ENCODE results near the gene ARHGEF38.
"Not testable (repeated sequence)": the region's sequence is repeated elsewhere in the genome, so short reads cannot be mapped to it uniquely, and the experiment has no call there.

Gene ARHGEF38

DNA sequence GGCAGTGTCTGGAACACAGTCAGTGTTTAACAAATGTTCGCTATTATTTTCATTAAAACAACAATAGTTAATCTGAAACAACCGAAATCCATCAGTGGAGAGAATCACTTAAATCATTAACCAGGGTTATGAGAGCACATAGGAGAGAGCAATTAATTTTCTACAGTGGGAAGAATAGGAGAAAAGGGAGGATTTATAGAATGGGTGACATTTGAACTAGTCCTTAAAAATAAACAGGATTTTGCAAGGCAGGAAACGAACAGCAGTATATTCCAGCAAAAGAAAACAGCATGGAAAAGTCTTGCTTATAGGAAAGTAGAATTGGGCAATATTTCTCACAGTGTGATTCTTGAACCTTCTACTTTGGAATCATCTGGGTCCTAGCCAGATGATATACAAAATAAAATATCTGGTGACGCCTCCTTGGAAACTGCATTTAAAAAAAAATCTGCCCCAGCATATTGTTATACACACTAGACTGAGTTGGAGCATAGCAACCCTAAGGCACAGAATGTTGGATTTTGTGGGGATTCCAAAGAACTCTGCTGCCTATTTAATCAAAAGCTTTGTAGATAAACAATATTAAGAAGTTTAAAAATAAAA is 100.0 kb downstream of the ARHGEF38 start:
- no peak for DNase-seq (ENCODE audit: low spot score)

DNA sequence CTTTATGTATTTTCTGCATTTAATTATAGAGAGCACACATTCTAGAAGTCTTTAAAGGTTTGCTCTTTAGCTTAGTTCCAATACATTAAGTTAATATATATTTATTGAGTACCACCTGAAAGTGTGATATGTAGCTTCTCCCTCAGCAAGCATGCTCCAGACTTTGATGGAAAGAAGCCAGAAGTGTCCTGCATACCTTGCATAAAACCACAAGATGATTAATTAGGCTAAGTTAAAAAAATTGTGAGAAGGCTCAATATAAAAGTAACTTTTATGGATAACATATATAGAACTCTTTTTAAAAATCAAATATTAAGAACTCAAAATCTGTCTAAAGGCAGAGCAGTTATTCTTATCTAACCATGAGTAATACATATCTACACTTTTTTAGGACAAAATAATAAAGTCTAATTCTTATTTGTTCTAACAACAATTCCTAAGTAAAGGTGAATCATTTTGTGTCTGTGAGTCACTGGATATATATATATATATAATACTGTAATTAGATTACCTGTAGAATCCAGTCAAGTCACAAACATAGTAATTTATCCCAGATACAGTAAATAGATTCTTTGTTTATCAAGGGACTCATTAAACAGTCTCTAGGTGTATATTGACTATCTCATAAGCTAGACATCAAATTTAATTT is 104.8 kb downstream of the ARHGEF38 start:
- no peak for DNase-seq (ENCODE audit: low spot score)

DNA sequence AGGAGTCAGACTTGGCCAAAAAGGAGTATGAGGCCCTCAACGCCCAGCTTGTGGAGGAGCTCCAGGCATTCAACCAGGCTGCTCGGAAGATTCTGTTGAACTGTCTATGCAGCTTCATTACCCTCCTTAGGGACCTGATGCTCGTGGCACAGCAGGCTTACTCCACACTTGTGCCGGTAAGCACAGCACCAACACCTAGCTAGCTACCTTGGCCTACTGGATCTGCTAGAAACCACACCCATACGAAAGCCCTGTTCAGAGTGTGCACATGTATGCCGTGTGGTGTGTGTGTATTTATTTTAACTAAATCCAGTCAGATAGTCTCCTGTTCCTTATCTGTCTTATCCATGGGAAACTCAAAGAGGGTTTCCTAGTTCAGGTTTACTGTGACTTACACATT is 106.8 kb downstream of the ARHGEF38 start:
- DNase-seq (ENCODE audit: low spot score): no peak

DNA sequence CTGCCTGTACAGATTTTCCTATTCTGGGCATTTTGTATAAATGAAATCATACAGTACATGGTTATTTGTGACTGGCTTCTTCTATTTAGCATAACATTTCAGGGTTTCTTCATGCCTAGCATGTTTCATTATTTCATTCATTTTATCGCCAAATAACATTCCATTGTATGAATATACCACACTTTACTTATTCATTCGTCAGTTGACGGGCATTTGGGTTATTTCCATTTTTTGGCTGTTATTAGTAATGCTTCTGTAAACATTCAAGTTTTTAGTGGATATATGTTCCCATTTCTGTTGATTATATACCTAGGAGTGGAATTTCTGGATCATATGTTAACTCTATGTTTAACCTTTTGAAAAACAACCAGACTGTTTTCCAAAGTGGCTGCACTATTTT is 108.6 kb downstream of the ARHGEF38 start:
- DNase-seq (ENCODE audit: low spot score): no peak

DNA sequence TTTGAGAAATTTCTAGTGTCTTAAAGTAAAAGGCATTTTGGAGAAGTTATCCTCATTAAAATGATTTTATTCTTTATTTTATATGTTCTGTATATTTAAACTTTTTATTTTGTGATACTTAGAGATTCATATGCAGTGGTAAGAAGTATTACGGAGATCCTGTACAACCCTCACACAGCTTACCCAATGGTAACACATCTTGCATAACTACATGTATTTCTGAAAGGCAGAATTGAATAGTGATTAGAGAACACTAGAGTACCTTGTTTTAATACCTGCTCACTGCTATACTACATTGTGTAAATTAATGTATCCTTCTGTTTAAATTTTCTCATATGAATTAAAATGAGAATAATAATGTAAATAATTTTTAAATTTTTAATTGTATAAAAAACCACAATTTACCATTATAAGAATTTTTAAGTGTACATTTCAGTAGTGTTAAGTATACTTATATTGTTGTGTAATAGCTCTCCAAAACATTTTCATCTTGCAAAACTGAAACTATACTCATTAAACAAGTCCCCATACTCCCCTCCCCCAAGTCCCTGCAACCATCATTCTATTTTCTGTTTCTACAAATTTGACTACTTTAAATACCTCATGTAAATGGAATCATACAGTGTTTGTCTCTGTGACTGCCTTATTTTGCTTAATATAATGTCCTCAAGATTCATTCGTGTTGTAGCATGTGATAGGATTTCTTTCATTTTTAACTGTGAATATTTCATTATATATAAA is 110.7 kb downstream of the ARHGEF38 start:
- DNase-seq (ENCODE audit: low spot score): no peak

DNA sequence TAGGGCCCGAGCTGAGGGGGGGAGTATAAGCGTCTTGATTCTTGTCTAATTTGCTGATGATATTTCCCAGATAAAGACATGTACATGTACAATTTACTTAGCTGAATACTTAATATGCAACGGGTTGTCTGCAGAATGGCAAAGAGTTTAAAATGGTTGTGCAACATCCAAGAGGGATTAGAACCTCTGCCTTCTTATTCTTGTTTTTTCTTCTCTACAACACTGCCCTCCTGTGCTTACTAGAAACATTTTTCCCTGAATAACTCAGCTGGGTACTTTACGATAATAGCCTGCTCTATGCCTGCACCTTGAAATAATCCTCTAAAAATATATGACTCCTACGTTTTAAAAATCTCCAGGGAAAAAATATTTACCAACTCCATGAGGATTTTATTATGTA is 114.3 kb downstream of the ARHGEF38 start:
- no peak for DNase-seq (ENCODE audit: low spot score)

DNA sequence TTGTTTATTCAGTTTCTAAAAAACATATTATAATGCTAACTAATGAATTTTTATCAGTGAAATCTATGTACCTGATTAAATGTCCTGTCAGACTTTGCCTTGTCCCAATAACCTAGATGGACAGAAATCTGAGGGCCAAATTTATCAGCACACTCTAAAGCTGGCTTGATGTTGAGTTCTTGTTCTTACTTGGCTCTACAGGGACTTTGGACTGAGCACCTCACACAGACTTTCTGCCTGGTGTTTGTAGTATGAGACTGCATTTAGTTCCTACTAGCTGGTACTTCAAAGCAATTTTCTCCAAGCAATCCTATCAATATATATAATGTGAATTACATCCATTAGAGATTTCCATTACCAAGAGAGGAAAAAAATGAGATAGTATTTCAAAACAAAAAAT is 118.3 kb downstream of the ARHGEF38 start:
- DNase-seq (ENCODE audit: low spot score): no peak

DNA sequence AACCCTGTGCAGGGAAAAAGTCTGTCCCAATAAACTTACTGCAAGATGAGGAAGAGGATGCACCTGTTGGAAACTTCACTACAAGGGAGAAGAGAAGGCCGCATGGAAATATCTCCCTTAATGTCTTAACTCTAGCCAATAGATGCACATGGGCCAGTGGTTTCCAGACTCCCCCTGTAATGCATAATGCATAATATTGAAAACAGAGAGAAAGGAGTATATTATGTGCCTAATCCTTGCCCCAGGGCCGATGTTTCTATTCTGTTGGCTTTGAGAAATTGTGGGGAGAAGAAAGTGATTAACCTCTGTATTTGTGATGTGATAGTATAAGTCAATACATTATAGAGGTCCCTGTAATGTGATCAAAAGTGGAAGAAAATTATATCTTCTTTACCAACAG is 118.9 kb downstream of the ARHGEF38 start:
- no peak for DNase-seq (ENCODE audit: low spot score)

DNA sequence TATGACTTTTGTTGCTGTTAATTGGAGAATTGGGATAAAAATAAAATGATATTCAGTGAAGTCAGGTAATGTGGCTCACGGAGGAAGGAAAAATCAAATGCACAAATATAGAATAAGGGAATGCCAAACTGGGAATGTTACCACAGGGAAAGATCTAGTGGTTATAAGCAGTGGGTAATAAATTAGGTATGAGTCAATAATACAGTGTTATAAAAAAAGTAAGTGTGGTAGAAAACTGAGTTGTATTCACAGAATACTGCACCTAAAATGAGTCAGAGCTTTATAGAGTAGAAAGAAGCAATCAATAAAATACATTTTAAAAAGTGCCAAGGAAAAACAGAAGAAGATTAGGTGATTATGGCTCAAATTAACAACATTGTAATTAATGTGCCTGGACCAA is 121.6 kb downstream of the ARHGEF38 start:
- no peak for DNase-seq (ENCODE audit: low spot score)

DNA sequence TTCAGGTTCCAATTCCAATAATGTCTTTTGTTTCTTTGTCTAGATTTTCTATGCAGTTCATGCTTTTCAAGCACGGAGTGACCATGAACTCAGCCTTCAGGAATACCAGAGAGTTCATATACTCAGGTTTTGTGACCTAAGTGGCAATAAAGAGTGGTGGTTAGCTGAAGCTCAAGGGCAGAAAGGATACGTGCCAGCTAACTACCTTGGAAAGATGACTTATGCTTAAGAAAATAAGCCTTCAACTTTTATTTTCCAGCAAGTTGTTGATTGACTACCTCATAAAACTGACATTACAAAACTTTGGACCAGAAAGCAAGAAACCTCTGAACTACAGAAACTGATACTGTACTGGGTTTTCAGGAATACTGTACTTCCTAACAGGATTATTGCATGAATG is 125.3 kb downstream of the ARHGEF38 start:
- no peak for DNase-seq (ENCODE audit: low spot score)

DNA sequence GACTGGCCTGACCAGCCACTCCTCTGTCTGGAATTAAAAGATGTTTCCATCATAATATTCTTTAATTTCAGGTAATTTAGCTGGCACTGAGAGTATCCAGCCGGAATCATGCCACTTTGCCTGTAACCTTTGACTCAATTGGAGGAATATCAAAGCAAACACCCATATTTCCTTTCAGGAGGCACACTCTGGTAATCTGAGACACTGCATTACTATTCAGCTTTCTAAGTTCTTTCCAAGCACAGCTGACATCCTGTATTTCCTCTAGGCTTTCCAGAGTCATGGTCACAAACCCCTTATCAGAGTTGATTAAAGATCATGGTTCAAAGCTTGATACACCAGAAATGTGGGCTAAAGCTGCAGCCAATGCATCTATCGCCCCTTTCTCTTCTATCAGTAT is 126.8 kb downstream of the ARHGEF38 start:
- DNase-seq (ENCODE audit: low spot score): no peak

DNA sequence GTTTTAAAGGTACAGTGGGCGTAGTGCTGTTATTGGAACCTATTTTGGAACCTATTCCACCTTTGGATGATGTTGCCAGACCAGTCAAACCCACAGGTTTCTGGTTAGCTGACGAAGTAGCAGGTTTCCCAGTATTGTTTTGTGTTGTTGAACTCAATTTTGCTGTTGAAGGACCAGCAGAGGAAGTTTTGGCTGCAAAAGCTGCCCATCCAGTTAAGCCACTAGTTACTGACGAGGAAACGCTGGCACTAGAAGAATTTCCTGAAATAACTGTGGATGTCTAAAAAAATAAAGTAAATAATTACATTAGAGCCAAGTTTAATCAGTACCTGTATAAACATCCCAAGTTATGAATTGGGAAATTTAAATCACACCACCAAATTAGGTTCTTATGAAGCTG is 130.6 kb downstream of the ARHGEF38 start:
- DNase-seq (ENCODE audit: low spot score): no peak

DNA sequence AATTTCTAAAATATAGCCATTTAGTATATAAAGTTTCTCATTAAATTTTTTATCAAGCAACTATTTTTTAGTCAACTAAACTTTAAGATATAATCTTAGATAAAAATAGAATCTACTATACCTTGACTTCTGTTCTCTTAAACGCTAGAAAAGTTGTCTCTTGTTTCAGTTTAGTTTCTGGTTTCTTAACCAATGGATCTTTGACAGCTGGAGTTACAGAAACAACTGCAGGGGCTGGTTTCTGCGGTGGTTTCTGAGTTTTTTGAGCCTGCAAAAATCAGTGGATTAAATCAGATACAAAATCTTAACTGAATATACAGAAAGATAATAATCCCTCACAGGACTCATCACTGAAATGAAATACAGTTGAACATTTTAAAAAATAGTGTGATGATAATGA is 134.2 kb downstream of the ARHGEF38 start:
- no peak for DNase-seq (ENCODE audit: low spot score)

DNA sequence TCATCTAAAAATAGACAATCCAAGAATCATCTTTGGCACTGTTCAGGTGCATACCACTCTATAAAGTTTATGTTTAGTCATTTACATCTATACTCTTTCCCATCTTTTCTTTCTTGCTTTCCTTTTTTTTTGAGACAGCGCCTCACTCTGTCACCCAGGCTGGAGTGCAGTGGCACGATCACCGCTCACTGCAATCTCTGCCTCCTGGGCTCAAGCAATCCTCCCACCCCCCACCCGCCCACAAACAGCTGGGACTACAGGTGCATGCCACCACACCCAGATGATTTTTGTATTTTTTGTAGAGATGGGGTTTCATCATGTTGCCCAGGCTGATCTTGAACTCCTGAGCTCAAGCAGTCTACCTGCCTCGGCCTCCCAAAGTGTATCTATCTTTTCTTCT is 142.4 kb downstream of the ARHGEF38 start:
- DNase-seq (ENCODE audit: low spot score): not testable (repeated sequence)

DNA sequence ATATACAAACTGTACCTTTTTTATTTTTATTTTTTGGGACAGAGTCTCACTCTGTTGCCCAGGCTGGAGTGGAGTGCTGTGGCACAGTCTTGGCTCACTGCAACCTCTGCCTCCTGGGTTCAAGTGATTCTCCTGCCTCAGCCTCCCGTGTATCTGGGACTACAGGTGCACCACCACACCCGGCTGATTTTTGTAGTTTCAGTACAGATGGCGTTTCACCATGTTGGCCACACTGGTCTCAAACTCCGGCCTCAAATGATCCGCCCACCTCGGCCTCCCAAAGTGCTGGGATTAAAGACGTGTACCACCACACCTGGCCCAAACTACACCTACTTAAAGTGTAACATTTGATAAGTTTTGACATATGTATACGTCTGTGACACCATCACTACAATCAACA is 143.4 kb downstream of the ARHGEF38 start:
- DNase-seq (ENCODE audit: low spot score): not testable (repeated sequence)

DNA sequence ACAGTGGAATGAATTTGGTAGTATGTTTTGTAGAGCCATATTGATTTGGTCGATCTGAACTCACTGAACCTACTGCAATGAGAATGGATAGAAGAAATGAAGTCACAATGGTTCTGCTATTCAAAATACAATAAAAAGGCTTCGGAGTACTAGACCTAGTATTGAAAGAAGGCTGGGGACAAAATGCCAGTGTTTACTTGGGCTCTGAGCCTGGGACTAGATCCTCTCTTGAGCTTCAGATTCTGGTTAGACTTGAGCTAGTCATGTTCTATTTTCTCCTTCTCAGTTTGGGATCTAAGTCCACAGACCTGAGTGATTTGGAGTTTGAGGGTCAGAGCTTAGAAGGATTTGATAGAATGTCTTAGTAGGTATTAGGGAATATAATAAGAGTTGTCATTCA is 146.2 kb downstream of the ARHGEF38 start:
- no peak for DNase-seq (ENCODE audit: low spot score)

DNA sequence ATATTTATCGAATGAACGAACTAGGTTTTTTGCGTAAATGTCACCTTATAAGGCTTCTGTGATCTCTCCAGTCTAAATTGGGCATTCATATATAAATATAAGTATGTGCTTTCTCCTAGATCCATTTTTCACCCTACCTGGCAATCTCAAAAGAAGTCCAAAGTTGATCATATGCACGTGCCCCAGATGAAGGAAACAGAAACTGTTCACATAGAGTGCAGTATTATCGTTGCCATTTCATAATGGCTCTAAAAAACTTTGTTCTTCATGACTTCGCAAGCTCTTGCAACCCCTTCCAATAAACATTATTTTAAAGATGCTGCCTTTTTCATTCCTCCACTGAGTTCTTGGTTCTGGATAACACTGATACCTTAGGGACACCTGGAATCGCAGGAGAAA is 155.4 kb downstream of the ARHGEF38 start:
- DNase-seq (ENCODE audit: low spot score): no peak

DNA sequence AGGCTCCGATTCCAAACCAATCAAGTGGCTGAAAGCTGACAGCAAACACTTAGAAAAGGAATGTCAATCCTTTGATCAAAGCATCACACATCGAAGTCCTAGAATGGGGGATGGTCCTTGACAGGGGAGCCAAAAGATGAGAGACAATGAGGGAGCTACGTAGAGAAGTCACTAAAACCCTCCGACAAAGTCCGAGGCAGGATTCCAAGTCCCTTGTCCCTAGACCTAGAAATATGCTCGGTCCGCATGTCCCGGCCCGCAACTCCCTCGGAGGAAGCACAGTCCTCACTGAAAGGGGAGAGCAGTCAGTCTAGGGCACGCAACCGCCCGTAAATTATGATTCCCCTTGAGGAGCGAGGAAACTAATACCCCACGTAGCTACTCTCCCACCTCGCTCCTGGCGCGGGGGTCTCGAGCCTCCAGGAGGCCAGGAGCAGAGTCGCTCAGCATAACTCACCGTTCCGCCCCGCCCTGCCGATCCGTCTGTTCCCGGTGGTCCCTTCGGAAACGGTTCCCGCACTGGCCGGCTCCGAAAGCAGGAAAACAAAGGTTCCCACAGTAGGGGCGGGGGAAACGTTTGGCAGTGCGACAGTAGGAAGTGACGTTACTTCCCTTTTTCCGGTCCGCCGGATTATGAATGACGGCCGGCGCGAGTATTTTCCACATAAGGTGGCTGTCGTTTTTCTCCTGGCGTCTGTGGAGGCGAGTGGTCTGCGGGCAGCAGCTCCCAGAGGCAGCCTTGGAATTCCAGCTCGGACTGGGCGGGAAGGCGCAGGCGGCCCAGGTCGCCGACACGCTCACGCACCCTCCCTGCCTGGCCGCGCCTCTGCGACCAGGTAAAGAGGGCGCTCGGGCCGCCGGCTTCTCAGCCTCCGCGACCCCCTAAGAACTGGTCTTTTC is 156.0 kb downstream of the ARHGEF38 start, which contains the start of the genes GSTCD and INTS12:
Gene GSTCD, plus strand, starts transcription at position 604 of the 900 bp plus-strand sequence. CDS start 8,830 bp downstream, outside the sequence.
Gene INTS12, minus strand, starts transcription at position 509 of the 900 bp plus-strand sequence. CDS start 8,684 bp downstream, outside the sequence.
- DNase-seq (ENCODE audit: low spot score): peak; percentile 95

DNA sequence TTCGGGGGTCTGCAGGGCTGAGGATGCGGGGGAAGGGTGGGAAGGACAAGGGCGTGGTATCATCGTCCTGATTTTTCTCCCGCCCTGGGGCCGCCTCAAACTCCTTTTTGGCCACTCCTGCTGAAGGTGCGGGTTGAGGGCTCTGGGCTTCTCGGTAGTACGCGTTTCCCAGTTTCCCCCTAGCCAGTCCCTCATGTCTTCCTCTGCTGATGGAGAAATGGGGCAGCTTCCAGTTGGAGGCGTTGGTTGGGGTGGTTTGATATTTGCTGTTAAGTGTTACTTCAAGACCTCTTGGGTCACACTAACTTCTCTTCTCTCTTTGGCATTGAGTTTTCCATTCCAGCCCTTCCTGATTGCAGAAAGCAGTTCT is 156.6 kb downstream of the ARHGEF38 start:
- DNase-seq (ENCODE audit: low spot score): no peak

DNA sequence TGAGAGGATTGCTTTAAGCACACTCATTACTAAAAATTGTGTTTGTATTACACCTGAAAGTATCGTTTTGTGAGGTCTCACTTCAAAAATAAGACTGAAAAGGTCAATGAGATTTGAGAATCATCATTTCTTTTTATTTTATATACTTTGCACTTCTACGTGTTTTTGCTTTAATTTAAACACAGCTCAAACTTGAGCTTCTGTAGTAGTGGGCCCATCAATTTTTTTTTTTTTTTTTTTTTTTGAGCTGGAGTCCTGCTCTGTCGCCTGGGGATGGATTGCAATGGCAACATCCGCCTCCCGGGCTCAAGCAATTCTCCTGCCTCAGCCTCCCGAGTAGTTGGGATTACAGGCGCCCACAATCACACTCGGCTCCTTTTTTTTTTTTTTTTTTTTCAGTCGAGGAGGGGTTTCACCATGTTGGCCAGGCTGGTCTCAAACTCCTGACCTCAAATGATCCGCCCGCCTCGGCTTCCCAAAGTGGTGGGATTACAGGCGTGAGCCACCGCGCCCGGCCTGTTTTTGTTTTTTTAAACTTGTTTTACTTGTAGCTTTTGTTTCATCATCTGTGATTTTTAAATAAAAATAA is 157.7 kb downstream of the ARHGEF38 start:
- no peak for DNase-seq (ENCODE audit: low spot score)

DNA sequence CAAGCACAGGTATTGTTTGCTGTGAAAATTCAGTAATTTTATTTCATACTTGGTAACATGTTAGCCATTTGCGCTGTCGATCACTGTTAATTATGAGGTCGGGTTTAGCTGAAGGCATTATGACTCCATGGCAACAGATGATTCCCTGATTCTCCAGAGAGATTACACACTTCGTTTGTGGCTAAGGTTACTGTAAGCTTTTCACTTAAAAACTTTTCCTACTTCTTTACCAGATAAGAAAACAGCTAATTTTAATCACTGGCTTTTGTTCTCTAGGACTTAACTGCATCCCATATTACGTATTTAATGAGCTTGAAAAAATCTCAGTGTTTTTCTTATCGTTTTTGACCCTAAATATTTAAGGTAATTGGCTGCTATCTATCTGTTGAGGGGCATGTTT is 158.3 kb downstream of the ARHGEF38 start:
- DNase-seq (ENCODE audit: low spot score): no peak

DNA sequence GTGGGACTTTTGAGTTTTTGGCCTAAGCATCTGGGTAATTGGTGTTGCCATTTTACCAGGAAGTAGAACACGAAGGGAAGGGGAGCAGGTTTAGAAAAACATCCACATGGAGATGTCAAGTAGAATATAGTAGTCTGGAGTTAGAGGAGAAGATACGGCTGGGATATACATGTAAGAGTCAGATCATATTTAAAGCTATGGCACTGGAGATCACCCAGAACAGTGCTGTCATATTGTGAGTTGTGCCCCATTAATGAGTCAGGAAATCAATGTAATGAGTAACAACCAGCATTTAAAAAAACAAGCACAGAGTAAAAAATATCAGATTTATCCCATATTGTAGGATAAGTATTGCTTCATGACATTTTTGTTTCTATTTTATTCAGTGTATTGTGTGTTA is 160.3 kb downstream of the ARHGEF38 start:
- DNase-seq (ENCODE audit: low spot score): no peak

All from left forelimb (tissue), 1 donor.